Panc1 (cell line): ENCODE data around the gene DPP8.

Experiments
- POLR2AphosphoS5 ChIP-seq: IDR thresholded peaks from 2 replicates; pipeline ENCODE4 v1.6.1; 2012; ENCODE audit warnings: mild to moderate bottlenecking, low read depth, low read length, moderate library complexity
- SIN3A ChIP-seq: IDR thresholded peaks from 2 replicates; pipeline ENCODE4 v1.6.1; 2012; ENCODE audit warnings: low read depth, mild to moderate bottlenecking, low read length, moderate library complexity, borderline replicate concordance; ENCODE audit not compliant: insufficient read depth
- TF ChIP-seq, protein P1 (sequence below): fragments of 450-650 bp; IDR thresholded peaks from 2 replicates; pipeline ENCODE4 v1.5.1; 2017; ENCODE audit warnings: mild to moderate bottlenecking
- TF ChIP-seq, protein P2 (sequence below), 2 experiments: IDR thresholded peaks; 2 replicates each; pipeline ENCODE4 v1.6.1; 2011 to 2012; ENCODE audit warnings: low read depth in 2 of 2, control low read depth in 1 of 2, low read length in 1 of 2, mild to moderate bottlenecking in 1 of 2, moderate library complexity in 1 of 2; ENCODE audit not compliant: insufficient read depth in 1 of 2

DNA sequence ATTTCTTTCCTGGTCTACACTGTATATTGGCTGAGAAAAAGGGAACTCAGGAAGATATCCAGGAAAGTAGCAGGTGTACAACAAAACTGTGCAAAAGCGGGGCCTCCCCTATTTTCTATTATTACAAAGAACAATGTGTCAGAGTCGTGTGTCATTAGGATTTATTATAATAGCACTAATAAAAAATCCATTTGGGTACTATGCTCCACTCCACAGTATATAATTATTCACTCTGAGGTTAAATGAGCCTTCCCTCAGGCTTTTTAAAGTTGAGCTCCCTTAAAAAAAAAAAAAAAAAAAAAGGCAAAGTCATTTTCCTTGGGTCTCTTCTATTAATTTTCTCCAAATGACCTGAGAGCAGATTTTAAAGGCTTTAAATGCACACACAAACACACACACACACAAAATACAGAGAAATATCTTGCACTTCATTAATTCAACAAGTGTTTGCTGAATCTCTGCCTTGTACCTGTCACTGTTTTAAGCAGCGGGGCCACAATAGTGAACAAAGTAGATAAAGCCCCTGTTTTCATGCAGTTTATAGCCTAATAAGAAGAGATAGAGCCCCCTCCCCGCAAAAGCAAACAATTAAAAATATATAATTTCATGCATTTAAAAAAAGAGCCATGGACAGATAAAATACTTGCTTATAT is 1.3 kb upstream of the DPP8 start:
- TF ChIP-seq, protein P1, sequence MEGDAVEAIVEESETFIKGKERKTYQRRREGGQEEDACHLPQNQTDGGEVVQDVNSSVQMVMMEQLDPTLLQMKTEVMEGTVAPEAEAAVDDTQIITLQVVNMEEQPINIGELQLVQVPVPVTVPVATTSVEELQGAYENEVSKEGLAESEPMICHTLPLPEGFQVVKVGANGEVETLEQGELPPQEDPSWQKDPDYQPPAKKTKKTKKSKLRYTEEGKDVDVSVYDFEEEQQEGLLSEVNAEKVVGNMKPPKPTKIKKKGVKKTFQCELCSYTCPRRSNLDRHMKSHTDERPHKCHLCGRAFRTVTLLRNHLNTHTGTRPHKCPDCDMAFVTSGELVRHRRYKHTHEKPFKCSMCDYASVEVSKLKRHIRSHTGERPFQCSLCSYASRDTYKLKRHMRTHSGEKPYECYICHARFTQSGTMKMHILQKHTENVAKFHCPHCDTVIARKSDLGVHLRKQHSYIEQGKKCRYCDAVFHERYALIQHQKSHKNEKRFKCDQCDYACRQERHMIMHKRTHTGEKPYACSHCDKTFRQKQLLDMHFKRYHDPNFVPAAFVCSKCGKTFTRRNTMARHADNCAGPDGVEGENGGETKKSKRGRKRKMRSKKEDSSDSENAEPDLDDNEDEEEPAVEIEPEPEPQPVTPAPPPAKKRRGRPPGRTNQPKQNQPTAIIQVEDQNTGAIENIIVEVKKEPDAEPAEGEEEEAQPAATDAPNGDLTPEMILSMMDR: no peak
- TF ChIP-seq POLR2AphosphoS5 (no peak), SIN3A (no peak)
- TF ChIP-seq, protein P2, sequence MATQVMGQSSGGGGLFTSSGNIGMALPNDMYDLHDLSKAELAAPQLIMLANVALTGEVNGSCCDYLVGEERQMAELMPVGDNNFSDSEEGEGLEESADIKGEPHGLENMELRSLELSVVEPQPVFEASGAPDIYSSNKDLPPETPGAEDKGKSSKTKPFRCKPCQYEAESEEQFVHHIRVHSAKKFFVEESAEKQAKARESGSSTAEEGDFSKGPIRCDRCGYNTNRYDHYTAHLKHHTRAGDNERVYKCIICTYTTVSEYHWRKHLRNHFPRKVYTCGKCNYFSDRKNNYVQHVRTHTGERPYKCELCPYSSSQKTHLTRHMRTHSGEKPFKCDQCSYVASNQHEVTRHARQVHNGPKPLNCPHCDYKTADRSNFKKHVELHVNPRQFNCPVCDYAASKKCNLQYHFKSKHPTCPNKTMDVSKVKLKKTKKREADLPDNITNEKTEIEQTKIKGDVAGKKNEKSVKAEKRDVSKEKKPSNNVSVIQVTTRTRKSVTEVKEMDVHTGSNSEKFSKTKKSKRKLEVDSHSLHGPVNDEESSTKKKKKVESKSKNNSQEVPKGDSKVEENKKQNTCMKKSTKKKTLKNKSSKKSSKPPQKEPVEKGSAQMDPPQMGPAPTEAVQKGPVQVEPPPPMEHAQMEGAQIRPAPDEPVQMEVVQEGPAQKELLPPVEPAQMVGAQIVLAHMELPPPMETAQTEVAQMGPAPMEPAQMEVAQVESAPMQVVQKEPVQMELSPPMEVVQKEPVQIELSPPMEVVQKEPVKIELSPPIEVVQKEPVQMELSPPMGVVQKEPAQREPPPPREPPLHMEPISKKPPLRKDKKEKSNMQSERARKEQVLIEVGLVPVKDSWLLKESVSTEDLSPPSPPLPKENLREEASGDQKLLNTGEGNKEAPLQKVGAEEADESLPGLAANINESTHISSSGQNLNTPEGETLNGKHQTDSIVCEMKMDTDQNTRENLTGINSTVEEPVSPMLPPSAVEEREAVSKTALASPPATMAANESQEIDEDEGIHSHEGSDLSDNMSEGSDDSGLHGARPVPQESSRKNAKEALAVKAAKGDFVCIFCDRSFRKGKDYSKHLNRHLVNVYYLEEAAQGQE (IDR thresholded peaks at IDR 0.05; ENCODE audit: insufficient read depth in 1 of 2, low read depth in 2 of 2, low read length in 1 of 2): no peak
